ENCODE data around the gene TBX18.

TBX18 gene

DNA sequence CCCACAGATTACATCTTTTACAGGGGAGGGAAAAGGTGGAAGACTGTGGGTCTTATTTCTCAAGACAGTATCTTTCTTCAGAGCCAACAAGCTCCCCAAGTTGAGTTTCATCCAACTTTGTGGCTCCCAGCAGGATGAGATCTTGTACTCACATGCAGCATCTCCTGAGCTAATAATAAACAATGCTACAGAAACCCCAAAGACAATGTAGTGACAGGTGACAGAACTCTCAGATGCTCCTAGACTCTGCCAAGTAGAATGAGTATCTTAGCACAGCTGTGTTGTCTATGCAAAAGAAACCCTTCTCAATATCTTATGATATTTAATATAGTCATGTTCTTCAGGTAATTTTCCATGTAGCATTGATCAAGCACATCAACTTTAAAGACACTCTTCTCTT, 90.0 kb downstream of the TBX18 start:
- no peak overlapping the region for H3K4me3 ChIP-seq (ENCODE audit: low read depth, low read length)
- no peaks in the 10 kb centered on the region for H3K36me3 ChIP-seq (ENCODE audit: insufficient read depth, low read length)
- no peaks in the 10 kb centered on the region for H3K4me1 ChIP-seq (ENCODE audit: control insufficient read depth, insufficient read depth, low read length, unreplicated experiment)
- H3K27me3 ChIP-seq (ENCODE audit: insufficient read depth, low read length), result no peaks in the 10 kb centered on the region
- no peak overlapping the region for H3K27ac ChIP-seq (ENCODE audit: low read depth, low read length)
- no peak overlapping the region for H2AFZ ChIP-seq (ENCODE audit: low read length, unreplicated experiment)
- no peaks in the 10 kb centered on the region for H3K79me2 ChIP-seq (ENCODE audit: control insufficient read depth, insufficient read depth, low read length, unreplicated experiment)

- no peak overlapping the region for H3K4me3 ChIP-seq (ENCODE audit: low read depth, low read length)
- H3K79me2 ChIP-seq (ENCODE audit: control insufficient read depth, insufficient read depth, low read length, unreplicated experiment), result no peaks in the 10 kb centered on the region
- no peaks in the 10 kb centered on the region for H3K27me3 ChIP-seq (ENCODE audit: insufficient read depth, low read length)
- no peaks in the 10 kb centered on the region for H3K4me1 ChIP-seq (ENCODE audit: control insufficient read depth, insufficient read depth, low read length, unreplicated experiment)
- H3K36me3 ChIP-seq (ENCODE audit: insufficient read depth, low read length), result no peaks in the 10 kb centered on the region
- H2AFZ ChIP-seq (ENCODE audit: low read length, unreplicated experiment), result no peak overlapping the region
- no peak overlapping the region for H3K27ac ChIP-seq (ENCODE audit: low read depth, low read length)
These were observed 93.2 kb downstream of the TBX18 start for GRCh38 chr6:84671183-84671582.

GRCh38 chr6:84669945-84670344, 94.5 kb downstream of the TBX18 start:
- H3K4me1 ChIP-seq (ENCODE audit: control insufficient read depth, insufficient read depth, low read length, unreplicated experiment), result no peaks in the 10 kb centered on the region
- no peaks in the 10 kb centered on the region for H3K27me3 ChIP-seq (ENCODE audit: insufficient read depth, low read length)
- H3K36me3 ChIP-seq (ENCODE audit: insufficient read depth, low read length), result no peaks in the 10 kb centered on the region

GRCh38 chr6:84667252-84668213, 96.9 kb downstream of the TBX18 start:
- no peak overlapping the region for H2AFZ ChIP-seq (ENCODE audit: low read length, unreplicated experiment)
- no peak overlapping the region for H3K4me3 ChIP-seq (ENCODE audit: low read depth, low read length)
- H3K79me2 ChIP-seq (ENCODE audit: control insufficient read depth, insufficient read depth, low read length, unreplicated experiment), result no peaks in the 10 kb centered on the region
- H3K27me3 ChIP-seq (ENCODE audit: insufficient read depth, low read length), result no peaks in the 10 kb centered on the region
- no peaks in the 10 kb centered on the region for H3K36me3 ChIP-seq (ENCODE audit: insufficient read depth, low read length)
- no peak overlapping the region for H3K27ac ChIP-seq (ENCODE audit: low read depth, low read length)
- no peaks in the 10 kb centered on the region for H3K4me1 ChIP-seq (ENCODE audit: control insufficient read depth, insufficient read depth, low read length, unreplicated experiment)

More at GRCh38 chr6:84669945-84670344, 94.5 kb downstream of the TBX18 start:
- Histone ChIP-seq H3K4me3 (ENCODE audit: low read depth, low read length) (no peak overlapping the region), H3K79me2 (ENCODE audit: control insufficient read depth, insufficient read depth, low read length, unreplicated experiment) (no peaks in the 10 kb centered on the region), H2AFZ (ENCODE audit: low read length, unreplicated experiment) (no peak overlapping the region), H3K27ac (ENCODE audit: low read depth, low read length) (no peak overlapping the region)

GRCh38 chr6:84665401-84665800, 99.0 kb downstream of the TBX18 start:
- Histone ChIP-seq H3K27ac (ENCODE audit: low read depth, low read length) (no peak overlapping the region), H3K36me3 (ENCODE audit: insufficient read depth, low read length) (no peaks in the 10 kb centered on the region), H3K79me2 (ENCODE audit: control insufficient read depth, insufficient read depth, low read length, unreplicated experiment) (no peaks in the 10 kb centered on the region), H2AFZ (ENCODE audit: low read length, unreplicated experiment) (no peak overlapping the region), H3K4me3 (ENCODE audit: low read depth, low read length) (no peak overlapping the region), H3K4me1 (ENCODE audit: control insufficient read depth, insufficient read depth, low read length, unreplicated experiment) (no peaks in the 10 kb centered on the region), H3K27me3 (ENCODE audit: insufficient read depth, low read length) (no peaks in the 10 kb centered on the region)

DNA sequence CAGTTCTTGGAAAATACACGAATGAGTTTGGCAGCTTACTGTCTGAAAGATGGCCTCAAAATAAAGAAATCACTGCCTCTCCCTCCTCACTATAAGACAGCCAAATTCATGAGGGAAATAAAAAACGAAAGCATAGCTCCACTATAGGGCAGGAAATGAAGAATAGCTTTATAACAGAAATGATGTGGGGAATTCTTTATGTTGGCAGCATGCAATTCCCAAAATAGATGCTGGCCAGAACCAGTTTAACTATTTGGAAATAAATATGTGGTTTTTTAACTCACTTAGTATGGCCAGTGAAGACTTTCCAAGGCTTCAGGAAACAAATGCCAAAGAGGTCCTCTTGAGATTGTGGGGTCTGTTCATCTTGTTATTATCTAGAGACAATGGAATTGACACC, 100.5 kb downstream of the TBX18 start:
- Histone ChIP-seq H2AFZ (ENCODE audit: low read length, unreplicated experiment) (no peak overlapping the region), H3K36me3 (ENCODE audit: insufficient read depth, low read length) (no peaks in the 10 kb centered on the region), H3K4me3 (ENCODE audit: low read depth, low read length) (no peak overlapping the region), H3K27ac (ENCODE audit: low read depth, low read length) (no peak overlapping the region), H3K27me3 (ENCODE audit: insufficient read depth, low read length) (no peaks in the 10 kb centered on the region), H3K79me2 (ENCODE audit: control insufficient read depth, insufficient read depth, low read length, unreplicated experiment) (no peaks in the 10 kb centered on the region), H3K4me1 (ENCODE audit: control insufficient read depth, insufficient read depth, low read length, unreplicated experiment) (no peaks in the 10 kb centered on the region)

- Histone ChIP-seq H3K36me3 (ENCODE audit: insufficient read depth, low read length) (no peaks in the 10 kb centered on the region), H3K27ac (ENCODE audit: low read depth, low read length) (no peak overlapping the region), H3K27me3 (ENCODE audit: insufficient read depth, low read length) (no peaks in the 10 kb centered on the region), H2AFZ (ENCODE audit: low read length, unreplicated experiment) (no peak overlapping the region), H3K4me3 (ENCODE audit: low read depth, low read length) (no peak overlapping the region), H3K4me1 (ENCODE audit: control insufficient read depth, insufficient read depth, low read length, unreplicated experiment) (peaks cover 9% of the 10 kb centered on the region), H3K79me2 (ENCODE audit: control insufficient read depth, insufficient read depth, low read length, unreplicated experiment) (no peaks in the 10 kb centered on the region)
These were observed 106.9 kb downstream of the TBX18 start for GRCh38 chr6:84657486-84657885.

DNA sequence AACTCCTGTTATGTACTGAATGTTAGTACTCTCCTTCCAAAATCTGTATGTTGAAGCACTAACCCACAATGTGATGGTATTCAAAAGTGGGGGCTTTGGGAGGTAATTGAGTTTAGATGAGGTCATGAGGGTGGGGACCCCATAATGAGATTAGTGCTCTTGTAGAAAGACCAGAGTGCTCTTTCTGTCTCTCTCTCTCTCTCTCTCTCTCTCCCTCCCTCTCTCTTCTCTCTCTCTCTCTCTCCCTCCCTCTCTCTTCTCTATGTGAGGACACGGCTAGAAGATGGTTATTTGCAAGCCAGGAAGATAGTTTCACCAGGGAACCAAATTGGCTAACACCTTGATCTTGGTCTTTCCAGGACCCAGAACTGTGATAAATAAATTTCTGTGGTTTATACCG, 107.4 kb downstream of the TBX18 start:
- Histone ChIP-seq H3K79me2 (ENCODE audit: control insufficient read depth, insufficient read depth, low read length, unreplicated experiment) (no peaks in the 10 kb centered on the region), H3K36me3 (ENCODE audit: insufficient read depth, low read length) (no peaks in the 10 kb centered on the region), H3K27ac (ENCODE audit: low read depth, low read length) (no peak overlapping the region), H3K27me3 (ENCODE audit: insufficient read depth, low read length) (no peaks in the 10 kb centered on the region), H3K4me3 (ENCODE audit: low read depth, low read length) (no peak overlapping the region), H2AFZ (ENCODE audit: low read length, unreplicated experiment) (no peak overlapping the region), H3K4me1 (ENCODE audit: control insufficient read depth, insufficient read depth, low read length, unreplicated experiment) (peaks cover 13% of the 10 kb centered on the region)

DNA sequence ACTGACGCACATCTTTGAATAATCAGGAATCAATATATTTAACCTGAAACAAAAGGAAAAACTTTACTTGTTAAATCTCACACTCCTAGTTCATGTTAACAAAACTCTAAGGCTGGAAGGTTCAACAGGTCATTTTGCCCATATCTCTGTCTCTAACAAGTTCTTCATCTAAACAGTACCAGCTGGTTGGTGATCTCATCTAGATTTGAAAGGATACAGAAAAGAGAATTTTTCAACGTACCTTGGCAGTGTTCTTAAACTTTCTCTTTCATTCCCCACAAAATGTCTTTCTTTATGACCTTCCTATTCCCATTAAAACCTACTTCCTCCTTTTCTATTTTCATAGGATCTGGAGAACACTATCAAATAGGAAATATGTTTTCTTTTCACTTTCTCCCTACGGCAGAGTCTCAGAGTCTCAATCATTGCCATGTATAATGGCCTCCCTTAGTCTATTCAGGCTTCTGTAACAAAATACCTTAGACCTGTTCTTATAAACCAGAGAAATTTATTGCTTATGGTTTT, 111.3 kb downstream of the TBX18 start:
- Histone ChIP-seq H3K4me3 (ENCODE audit: low read depth, low read length) (peak overlapping the region; percentile 3; the same call in 1 of the 2 replicates), H3K4me1 (ENCODE audit: control insufficient read depth, insufficient read depth, low read length, unreplicated experiment) (peaks cover 23% of the 10 kb centered on the region), H3K27ac (ENCODE audit: low read depth, low read length) (peak overlapping the region; percentile 76), H3K27me3 (ENCODE audit: insufficient read depth, low read length) (no peaks in the 10 kb centered on the region), H2AFZ (ENCODE audit: low read length, unreplicated experiment) (peak overlapping the region; percentile 42), H3K79me2 (ENCODE audit: control insufficient read depth, insufficient read depth, low read length, unreplicated experiment) (no peaks in the 10 kb centered on the region), H3K36me3 (ENCODE audit: insufficient read depth, low read length) (no peaks in the 10 kb centered on the region)

DNA sequence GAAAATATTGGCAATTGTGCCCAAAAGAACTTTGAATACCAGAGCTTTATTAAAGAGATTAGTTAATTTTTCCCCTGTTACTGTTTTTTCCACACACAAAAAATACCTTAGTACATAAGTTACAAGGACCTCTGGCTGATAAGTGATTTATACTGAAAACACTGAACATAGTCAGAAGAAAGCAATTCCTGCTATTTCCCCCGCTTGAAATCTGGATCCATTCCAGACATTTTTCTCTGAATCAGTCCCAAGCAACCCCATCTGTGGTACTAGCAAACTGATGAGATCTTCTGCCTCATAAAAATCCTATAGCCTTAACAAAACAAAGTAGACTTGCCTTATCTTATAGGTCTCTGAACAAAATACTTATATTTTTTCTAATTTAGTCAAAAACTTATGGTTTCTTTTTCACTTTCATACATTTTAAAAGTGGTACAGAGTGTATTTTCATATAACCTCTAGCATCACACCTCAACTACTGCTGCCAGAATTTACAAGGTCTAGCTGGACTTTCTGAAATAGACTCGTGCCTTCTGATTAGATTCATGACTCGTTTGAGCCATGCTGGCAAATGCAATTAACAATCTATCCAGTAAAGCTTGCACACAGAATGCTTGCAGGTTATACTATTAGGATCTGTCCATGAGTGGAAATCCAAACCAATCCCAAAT, 111.9 kb downstream of the TBX18 start:
- H3K27ac ChIP-seq (ENCODE audit: low read depth, low read length), result peak overlapping the region; percentile 76
- H3K4me3 ChIP-seq (ENCODE audit: low read depth, low read length), result peak overlapping the region; percentile 3; the same call in 1 of the 2 replicates
- no peaks in the 10 kb centered on the region for H3K36me3 ChIP-seq (ENCODE audit: insufficient read depth, low read length)
- H3K27me3 ChIP-seq (ENCODE audit: insufficient read depth, low read length), result no peaks in the 10 kb centered on the region
- H3K79me2 ChIP-seq (ENCODE audit: control insufficient read depth, insufficient read depth, low read length, unreplicated experiment), result no peaks in the 10 kb centered on the region
- H2AFZ ChIP-seq (ENCODE audit: low read length, unreplicated experiment), result peak overlapping the region; percentile 42
- peaks cover 23% of the 10 kb centered on the region for H3K4me1 ChIP-seq (ENCODE audit: control insufficient read depth, insufficient read depth, low read length, unreplicated experiment)
